Suppressor macrophage treated with lipopolysaccharide for 1 hour (primary cell): ENCODE measurements around the gene HSD17B4.
"Not testable (repeated sequence)": the region's sequence is repeated elsewhere in the genome, so short reads cannot be mapped to it uniquely, and the experiment has no call there.

Experiments
- DNase-seq, 3 donors: peaks; one replicate each; pipeline ENCODE4 v3.0.0-alpha.2; 2020 to 2022

HSD17B4 gene

DNA sequence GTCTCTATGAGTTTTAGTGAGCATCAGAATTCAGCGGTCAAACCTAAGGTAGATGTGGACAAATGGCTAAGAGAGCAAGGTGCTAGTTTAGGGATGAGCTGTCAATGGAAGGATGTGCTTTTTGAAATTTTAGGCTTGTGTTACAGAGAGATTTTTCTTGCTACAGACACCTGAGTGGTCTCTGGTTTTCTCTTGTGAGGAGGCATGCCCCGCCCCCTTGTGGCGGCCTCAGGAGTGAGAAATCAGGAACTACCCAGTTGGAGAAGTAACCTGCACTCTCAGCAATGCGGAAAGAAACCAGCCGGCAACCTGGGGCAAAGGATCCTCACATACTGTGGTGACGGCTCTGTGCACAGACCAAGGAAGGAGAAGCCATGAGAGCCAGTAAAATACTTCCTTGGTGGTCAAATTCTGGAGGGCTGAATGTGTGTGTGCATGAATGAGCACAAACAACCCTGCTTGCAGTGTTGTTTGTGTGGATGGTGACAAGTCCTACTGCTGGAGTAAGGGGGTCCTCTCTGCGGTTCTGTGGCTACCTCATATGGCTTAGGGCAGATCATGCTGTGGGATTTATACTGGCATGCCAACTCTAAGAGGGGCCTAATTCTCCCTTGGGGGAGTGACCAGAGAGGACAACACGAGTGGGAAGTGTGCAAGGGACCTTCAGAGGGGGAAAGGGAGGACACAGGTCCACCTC is 16.7 kb upstream of the HSD17B4 start:
- DNase-seq, result peak; percentile 77 to 88 (median 77)

DNA sequence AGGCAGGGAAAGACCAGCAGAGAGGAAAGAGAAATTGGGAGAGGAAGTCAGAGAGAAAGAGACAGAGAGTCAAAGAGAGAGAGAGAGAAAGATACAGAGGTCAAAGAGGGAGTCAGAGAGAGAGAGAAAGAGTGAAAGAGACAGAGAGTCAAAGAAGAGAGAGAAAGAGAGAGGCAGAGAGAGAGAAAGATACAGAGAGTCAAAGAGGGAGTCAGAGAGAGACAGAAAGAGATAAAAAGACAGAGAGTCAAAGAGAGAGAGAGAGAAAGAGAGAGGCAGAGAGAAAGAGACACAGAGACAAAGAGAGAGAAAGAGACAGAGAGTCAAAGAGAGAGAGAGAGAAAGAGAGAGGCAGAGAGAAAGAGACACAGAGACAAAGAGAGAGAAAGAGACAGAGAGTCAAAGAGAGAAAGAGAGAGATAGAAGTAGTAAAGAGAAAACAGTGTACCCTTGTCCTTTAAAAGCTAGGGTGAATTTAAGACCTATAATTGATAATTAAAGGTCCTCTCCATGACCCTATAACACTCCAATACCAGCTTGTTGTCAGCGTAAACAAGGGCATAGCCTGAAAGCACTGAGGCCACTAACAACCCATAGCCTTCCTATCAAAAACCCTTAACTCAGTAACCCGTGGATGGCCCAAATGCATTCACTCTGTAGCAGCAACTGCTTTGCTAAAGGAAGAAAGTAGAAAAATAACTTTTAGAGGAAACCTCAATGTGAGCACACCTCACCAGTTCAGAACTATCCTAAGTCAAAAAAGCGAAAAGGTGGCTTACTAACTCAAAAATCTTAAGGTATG is 14.3 kb upstream of the HSD17B4 start:
- DNase-seq, result peak in 1 of 3 donors; percentile 30

DNA sequence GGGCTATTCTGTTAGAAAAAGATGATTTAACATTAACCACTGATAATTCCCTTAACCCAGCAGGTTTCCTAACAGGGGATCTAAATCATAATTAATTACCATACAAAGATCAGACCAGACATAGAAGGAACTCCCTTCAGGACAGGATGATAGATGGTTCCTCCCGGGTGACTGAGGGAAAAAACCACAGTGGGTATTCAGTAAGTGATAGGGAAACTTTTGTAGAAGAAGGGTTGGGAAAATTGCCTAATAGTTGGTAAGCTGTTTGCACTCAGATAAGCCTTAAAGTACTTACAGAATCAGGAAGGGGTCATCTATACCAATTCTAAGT is 13.7 kb upstream of the HSD17B4 start:
- peak; percentile 76 to 88 (median 79) for DNase-seq

DNA sequence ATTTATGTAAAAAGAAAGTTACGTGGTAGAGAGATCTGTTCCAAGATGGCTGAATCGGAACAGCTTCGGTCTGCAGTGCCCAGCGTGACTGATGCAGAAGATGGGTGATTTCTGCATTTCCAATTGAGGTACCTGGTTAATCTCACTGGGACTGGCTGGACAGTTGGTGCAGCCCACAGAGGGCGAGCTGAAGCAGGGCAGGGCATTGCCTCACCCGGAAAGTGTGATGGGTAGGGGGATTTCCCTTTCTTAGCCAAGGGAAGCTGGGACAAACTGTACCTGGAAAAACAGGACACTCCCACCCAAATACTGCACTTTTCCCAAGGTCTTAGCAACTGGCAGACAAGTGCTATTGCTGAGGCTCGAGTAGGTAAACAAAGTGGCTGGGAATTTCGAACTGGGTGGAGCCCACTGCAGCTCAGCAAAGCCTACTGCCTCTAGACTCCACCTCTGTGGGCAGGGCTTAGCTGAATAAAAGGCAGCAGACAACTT is 13.1 kb upstream of the HSD17B4 start:
- DNase-seq, result peak in 2 of 3 donors; percentile 42 to 65

DNA sequence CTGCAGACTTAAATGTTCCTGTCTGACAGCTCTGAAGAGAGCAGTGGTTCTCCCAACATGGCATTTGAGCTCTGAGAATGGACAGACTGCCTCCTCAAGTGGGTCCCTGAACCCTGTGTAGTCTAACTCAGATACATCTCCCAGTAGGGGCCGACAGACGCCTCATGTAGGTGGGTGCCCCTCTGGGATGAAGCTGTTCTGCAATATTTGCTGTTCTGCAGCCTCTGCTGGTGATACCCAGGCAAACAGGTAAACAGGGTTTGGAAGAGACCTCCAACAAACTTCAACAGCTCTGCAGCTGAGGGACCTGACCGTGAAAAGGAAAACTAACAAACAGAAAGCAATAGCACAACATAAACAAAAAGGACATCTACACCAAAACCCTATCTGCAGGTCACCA is 12.7 kb upstream of the HSD17B4 start:
- not testable (repeated sequence) for DNase-seq

DNA sequence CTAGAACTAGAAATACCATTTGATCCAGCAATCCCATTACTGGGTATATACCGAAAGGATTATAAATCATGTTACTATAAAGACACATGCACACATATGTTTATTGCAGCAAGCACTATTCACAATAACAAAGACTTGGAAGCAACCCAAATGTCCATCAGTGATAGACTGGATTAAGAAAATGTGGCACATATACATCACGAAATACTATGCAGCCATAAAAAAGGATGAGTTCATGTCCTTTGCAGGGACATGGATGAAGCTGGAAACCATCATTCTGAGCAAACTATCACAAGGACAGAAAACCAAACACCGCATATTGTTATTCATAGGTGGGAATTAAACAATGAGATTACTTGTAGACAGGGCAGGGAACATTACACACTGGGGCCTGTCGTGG is 7.7 kb upstream of the HSD17B4 start:
- not testable (repeated sequence) for DNase-seq

DNA sequence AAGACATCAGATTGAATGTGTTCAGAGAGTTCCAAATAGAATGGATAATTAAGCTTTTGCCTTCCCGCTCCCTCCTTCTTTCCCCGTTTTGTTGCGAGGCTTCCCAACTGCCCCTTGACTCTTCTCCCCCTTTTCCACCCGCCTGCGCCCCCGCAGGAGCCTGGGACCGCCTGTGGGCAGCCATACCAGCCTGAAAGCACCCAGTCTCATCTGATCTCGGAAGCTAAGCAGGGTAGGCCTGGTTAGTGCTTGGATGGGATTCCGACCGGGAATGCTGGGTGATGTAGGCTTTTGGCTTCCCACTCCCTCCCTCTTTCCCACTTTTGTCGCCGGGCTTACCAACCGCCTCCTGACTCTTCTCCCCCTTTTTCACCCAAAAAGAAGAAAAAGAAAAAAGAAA is 6.8 kb upstream of the HSD17B4 start:
- no peak for DNase-seq

DNA sequence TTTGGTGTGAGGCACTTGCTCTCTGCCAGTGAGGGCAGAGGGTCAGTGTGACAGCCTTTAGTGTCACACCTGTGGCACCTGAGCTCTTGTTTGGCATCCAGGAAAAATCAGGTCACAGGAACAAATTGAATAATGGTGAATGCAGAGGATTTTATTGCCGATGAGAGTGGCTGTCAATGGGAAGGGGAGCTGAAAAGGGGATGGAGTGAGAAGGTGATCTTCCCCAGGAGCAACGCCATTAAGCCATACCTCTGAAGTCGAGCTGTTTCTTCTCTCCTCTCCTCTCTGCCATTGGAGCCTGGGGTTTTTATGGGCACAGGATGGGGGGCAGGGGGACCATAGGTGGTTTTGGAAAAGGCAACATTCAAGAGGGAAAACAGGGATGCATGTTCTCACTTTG is 2.4 kb upstream of the HSD17B4 start:
- no peak for DNase-seq

DNA sequence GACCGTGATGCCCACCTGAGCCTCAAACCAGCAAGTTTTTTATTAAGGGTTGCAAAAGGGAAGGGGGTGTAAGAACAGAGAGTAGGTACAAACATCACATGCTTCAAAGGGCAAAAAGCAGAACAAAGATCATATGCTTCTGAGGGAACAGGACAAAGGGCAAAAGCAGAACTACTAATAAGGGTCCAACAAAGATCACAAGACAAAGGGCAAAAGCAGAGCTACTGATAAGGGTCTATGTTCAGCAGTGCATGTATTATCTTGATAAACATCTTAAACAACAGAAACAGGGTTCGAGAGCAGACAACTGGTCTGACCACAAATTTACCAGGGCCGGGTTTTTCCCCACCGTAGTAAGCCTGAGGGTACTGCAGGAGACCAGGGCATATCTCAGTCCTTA is 1.7 kb upstream of the HSD17B4 start:
- DNase-seq, result peak in 1 of 3 donors; percentile 13

DNA sequence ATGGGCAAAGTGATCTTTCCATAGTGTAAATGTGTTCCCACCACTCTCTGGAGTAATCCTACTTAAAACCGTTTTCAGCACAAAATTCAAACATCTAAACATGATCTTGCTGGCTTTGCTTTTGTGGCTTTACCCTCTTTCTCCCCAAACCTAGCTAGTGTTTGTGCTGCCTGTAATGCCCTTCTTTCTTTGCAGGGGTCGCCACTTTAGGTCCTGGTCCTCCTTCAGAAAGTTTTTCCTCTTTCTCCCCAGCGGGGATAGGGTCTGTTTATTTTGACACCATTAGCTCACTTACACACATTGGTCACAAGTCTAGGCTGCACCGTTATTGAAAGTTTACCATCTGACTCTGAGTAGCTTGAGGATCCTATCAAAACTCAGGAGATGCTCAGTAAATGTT is 736 bp upstream of the HSD17B4 start:
- DNase-seq, result no peak

DNA sequence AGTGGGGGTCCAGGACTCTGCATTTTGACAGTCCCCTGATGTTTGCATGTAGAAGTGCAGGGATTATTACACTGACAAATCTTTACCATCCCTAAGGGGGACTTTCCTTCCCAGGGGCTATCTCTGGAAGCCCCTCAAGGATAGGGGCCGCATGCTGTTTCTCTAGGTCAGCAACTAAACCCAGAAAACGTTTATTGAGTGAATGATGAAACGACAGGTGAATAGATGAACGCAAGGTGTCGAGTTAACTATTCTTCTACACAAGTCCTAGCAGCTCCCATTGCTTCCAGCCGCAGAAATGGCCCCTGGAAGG is 281 bp upstream of the HSD17B4 start:
- no peak for DNase-seq

DNA sequence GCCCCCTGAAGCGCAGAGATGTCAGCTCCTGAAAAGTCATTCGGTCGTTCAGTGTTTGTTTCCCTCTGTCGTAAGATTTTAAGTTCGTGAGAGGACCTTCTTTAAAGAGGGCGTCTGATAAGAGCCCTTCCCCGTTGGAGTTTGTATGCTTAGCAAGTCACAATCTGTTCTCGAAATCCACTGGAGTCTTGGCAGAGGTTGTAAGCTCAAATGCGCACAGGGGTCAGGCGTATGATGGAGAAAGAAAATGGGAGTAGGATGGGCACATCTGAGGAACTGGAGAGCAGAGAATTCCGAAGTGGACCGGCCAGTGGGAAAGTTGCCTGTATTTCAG is 710 bp downstream of the HSD17B4 start:
- peak in 2 of 3 donors; percentile 15 to 33 for DNase-seq

DNA sequence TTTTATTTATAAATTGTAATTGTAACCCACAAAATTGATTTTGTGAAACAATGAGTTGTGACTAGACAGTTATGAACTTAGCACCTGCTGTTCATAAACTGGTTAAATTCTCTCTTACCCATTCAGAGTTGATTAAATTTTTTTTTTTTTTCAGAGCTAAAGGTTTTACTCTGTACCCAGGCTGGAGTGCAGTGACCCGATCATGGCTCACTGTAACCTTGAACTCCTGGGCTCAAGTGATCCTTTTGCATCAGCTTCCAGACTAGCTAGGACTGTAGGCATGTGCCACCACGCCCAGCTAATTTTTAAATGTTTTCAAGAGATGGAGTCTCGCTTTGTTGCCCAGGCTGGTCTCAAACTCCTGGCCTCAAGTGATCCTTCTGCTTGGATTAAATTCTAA is 1.9 kb downstream of the HSD17B4 start:
- no peak for DNase-seq

DNA sequence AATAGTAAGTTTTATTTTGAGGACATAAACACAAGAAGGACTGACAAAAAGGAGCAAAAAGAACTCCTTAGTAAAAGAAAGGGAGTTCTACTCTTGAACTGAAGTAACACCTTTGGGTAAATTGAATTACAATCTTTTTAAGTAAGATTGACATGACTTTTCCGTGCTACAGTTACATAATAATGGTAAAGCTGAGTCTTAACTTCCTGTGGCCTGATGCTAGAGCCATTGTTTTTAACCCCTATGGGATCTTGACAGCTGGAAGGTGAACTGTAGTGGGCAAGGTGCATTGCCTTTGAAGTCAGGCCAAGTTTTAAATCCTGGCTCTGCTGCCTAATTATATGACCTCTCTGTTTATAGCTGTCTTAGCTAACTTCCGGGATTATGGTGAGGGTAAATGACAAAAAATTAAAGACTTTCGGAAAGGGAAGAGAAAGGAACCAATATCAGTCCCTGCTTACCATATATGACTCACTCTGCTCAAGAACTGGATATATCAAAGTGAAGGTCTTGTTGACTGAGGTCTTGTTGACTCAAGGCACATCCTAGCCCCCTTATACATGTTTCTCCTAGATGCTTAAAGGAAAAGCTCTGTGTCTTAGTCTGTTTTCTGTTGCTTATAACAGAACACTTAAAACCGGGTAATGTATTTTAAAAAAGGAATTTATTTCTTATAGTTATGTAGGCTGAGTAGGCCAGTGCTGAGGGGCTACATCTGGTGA is 6.8 kb downstream of the HSD17B4 start:
- no peak for DNase-seq

DNA sequence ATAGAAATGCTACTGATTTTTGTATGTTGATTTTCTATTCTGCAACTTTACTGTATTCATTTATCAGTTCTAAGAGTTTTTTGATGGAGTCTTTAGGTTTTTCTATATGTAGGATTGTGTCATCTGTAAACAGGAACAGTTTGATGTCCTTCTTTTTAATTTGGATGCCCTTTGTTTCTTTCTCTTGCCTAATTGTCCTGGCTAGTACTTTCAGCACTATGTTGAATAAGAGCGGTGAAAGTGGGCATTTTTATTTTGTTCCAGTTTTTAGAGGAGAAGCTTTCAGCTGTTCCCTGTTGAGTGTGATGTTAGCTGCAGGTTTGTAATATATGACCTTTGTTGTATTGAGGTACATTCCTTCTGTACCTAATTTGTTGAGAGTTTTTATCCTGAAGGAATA is 13.3 kb downstream of the HSD17B4 start:
- DNase-seq, result no peak

DNA sequence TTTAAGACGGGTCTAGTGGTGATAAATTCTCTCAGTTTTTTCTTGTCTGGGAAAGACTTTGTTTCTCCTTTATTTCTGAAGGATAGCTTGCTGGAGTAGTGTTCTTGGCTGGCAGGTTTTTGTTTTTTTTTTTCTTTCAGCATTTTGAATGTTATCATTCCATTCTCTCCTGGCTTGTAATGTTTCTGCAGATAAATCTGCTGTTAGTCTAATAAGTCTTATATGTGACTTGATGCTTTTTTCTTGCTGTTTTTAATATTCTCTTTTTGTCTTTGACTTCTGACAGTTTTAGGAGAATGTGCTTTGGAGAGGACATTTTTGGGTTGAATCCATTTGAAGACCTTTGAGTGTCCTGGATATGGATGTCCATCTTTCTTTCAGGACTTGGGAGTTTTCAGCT is 16.0 kb downstream of the HSD17B4 start:
- no peak for DNase-seq

DNA sequence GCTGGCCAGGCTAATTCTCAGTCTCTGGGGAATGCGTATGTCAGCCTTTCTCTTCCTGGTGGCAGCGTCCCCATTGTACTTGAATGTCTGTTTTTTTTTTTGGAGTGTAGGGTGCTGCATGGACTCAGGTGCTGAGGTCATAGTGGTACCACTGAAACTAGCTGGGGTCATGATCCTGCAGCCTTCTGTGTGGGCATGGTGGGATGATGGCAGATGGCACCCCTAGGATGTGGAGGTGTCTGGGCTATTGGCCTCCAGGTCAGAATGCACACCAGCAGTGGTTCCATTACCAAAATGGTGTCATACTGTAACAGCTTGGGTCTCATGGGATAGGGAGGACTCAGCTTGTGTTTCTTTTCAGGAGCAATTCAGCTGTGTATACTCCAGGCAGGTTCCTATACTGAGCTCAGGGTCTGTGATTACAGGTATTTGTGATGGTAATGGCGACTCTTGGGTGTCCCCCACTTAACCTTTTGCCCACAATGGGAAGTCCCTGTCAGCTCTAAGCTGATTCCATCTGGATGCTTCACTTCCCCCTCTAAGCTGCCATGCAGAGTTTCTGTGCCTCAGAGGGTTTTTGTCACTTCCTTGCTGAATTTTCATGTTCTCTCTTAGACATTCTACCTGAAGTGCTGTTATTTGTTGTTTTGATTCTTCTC is 17.9 kb downstream of the HSD17B4 start:
- DNase-seq, result peak; percentile 20 to 38 (median 23)

DNA sequence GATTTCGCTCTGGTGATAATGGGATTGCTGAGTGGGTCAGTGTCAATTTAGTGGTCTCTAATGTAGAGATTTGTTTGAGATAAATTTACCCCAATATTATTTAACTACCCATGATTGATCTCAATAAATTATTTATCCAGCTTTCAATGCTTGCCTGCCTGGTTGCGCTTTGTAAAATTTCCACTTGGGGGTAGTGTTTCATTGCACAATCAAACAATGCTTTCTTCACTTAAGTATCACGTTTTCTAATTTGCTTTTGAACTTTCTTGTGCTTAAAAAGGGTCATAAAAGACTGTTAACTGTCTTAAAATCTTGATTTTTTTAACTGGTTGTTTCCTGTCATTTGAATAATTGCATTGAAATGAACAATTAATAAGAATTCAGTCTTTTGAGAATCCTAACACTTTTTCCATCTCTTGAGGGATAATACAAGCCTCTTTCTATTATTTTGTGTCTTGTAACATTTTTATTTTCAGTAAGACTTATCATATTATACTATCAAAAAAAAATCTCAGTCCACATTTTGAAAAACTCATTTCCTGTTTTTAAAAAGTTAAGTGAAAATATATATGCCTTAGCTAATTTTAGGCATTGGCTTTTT is 18.7 kb downstream of the HSD17B4 start:
- peak; percentile 29 to 54 (median 36) for DNase-seq

DNA sequence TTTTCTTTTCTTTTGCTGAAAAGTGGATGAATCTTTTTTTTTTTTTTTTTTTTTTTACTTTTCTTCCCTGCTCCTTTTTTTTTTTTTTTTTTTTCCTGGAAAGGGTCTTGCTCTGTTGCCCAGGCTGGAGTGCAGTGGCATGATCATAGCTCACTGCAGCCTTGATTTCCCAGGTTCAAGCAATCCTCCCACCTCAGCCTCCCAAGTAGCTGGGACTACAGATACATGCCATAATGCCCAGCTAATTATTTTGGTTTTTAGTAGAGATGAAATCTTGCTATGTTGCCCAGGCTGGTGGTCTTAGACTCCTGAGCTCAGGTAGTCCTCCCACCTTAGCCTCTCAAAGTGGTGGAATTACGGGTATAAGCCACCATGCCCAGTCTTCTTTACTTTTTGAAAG is 20.9 kb downstream of the HSD17B4 start:
- DNase-seq, result no peak

DNA sequence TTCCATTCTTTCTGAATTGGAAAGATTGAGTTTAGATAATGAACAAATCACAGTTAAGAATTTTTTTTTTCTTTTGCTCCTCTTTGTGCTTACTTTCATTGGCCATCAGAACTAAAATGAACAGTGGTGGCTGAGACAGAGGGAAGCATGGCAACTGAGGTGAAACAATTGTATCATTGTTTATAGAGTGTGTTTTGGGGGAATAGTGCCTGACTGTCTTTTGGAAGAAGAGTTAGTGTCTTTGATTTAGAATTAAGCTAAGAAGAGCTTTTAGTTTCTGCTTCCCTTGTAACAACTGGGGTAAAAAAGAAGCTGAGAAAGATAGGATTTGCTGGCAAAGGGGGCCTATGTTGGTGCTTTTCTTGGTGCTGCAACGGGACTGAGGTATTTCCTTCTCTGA is 24.0 kb downstream of the HSD17B4 start:
- DNase-seq, result no peak

DNA sequence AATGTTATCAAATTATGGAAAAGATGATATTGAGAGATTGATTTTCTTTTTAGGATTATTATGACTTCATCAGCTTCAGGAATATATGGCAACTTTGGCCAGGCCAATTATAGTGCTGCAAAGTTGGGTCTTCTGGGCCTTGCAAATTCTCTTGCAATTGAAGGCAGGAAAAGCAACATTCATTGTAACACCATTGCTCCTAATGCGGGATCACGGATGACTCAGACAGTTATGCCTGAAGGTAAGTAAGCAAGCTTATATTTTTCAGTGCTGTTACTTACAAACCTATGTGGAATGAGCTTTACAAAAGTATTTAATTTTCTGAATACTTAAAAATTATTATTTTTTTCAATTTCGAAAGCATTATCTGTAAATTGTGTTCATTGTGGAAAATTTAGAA is 26.5 kb downstream of the HSD17B4 start:
- DNase-seq, result no peak

DNA sequence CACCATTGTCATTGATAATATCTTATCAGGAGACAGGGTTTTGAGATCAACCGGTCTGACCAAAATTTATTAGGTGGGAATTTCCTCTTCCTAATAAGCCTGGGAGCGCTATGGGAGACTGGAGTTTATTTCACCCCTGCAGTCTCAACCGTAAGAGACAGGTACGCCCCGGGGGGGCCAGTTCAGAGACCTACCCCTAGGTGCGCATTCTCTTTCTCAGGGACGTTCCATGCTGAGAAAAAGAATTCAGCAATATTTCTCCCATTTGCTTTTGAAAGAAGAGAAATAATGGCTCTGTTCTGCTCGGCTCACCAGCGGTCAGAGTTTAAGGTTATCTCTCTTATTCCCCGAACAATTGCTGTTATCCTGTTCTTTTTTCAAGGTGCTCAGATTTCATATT is 28.3 kb downstream of the HSD17B4 start:
- DNase-seq, result not testable (repeated sequence)

DNA sequence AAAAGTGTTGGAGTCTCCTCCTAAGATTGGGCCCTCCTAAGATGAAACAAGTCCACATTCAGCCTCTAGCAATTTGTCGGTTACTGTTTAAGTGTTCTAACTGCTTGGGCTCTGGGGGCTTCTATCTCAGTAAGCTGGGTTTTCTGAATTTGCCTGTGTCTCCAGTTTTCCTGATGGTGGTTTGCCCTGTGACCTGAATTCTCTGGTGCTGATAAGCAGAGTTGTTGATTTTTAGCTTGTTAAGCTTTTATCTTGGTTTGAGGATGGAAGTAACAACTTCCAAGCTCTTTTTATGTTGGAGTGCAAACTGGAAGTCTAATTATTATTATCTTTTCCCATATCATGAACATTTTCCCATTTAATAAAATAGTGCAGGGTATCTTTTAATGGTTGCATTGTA is 30.9 kb downstream of the HSD17B4 start:
- no peak for DNase-seq
